Fibroblast of lung (primary cell): Measurements from ENCODE around the gene PRCC. TPM values are rescaled to one million over a fixed set of nuclear protein-coding genes. Genes with fewer than 3 reads are reported as not detected.

ENCODE experiments used
- DNase-seq, 2 donors: peaks; one replicate each; pipeline versions ENCODE4 v3.0.0 to v3.0.0-alpha.2; 2010; ENCODE audit warnings: low read depth in 2 of 2
- H2AFZ ChIP-seq: 2 replicates; pipeline ENCODE4 v1.5.1; 2012; ENCODE audit warnings: low read length, control low read depth, inconsistent platforms
- H3K27ac ChIP-seq: 2 replicates; pipeline ENCODE4 v1.5.1; 2011; ENCODE audit warnings: low read length, control low read depth; ENCODE audit not compliant: insufficient read depth
- H3K27me3 ChIP-seq: 2 replicates; pipeline ENCODE4 v1.5.1; 2011; ENCODE audit warnings: mild to moderate bottlenecking, low read length; ENCODE audit not compliant: control insufficient read depth, insufficient read depth
- H3K36me3 ChIP-seq: 2 replicates; pipeline ENCODE4 v1.5.1; 2011; ENCODE audit warnings: low read length; ENCODE audit not compliant: control insufficient read depth, insufficient read depth
- H3K4me1 ChIP-seq: 2 replicates; pipeline ENCODE4 v1.5.1; 2011; ENCODE audit warnings: low read length; ENCODE audit not compliant: control insufficient read depth, insufficient read depth; ENCODE audit errors: extremely low read depth
- H3K4me2 ChIP-seq: 2 replicates; pipeline ENCODE4 v1.5.1; 2011; ENCODE audit warnings: low read length, control low read depth; ENCODE audit not compliant: insufficient read depth; ENCODE audit errors: extremely low read depth
- H3K4me3 ChIP-seq, 4 experiments: fragments of 200-600 bp in 1 of 4; sonication (generic) in 1 of 4; replicated peaks in 1 of 4; 2 replicates each; pipeline ENCODE4 v1.5.1; 2011 to 2016; ENCODE audit warnings: low read length in 4 of 4, low read depth in 3 of 4, mild to moderate bottlenecking in 3 of 4, control low read depth in 2 of 4, inconsistent platforms in 1 of 4, mixed read lengths in 1 of 4; ENCODE audit not compliant: insufficient read depth in 1 of 4; ENCODE audit errors: control extremely low read depth in 1 of 4
- H3K79me2 ChIP-seq: 2 replicates; pipeline ENCODE4 v1.5.1; 2012; ENCODE audit warnings: mild to moderate bottlenecking, low read length, inconsistent platforms; ENCODE audit not compliant: control insufficient read depth, insufficient read depth
- H3K9ac ChIP-seq: 2 replicates; pipeline ENCODE4 v1.5.1; 2011; ENCODE audit warnings: mild to moderate bottlenecking, low read length, control low read depth; ENCODE audit not compliant: insufficient read depth
- H3K9me3 ChIP-seq: 2 replicates; pipeline ENCODE4 v1.5.1; 2012; ENCODE audit warnings: low read depth, low read length; ENCODE audit not compliant: control insufficient read depth, insufficient read depth
- H4K20me1 ChIP-seq: 2 replicates; pipeline ENCODE4 v1.5.1; 2011; ENCODE audit warnings: low read length; ENCODE audit not compliant: control insufficient read depth, insufficient read depth; ENCODE audit errors: extremely low read depth
- EZH2 ChIP-seq: IDR thresholded peaks from 2 replicates; pipeline ENCODE4 v1.5.1; 2012; ENCODE audit warnings: low read length, control low read depth, mild to moderate bottlenecking; ENCODE audit errors: missing control alignments
- polyA plus RNA-seq, 2 donors: library from polyadenylated mRNA; depleted of rRNA in 1 of 2; stranded (reverse) in 1 of 2; unstranded in 1 of 2; fragments of >200 nt; gene quantifications; 2 replicates each; pipeline ENCODE4 v1.2.1, GENCODE V29; 2011 to 2012; ENCODE audit warnings: missing spikeins in 1 of 2
- total RNA-seq: library from RNA; depleted of rRNA; stranded (reverse); fragments of >200 nt; gene quantifications from 2 replicates; pipeline ENCODE4 v1.2.1, GENCODE V29; 2014
- TF ChIP-seq, protein P1 (sequence below), 2 donors: IDR thresholded peaks in 1 of 2; conservative IDR thresholded peaks in 1 of 2; 1 replicate in 1 of 2; 2 replicates in 1 of 2; pipeline ENCODE4 v1.5.1; 2011 to 2012; ENCODE audit warnings: low read length in 2 of 2, control low read depth in 1 of 2, inconsistent platforms in 1 of 2, low read depth in 1 of 2, mild to moderate bottlenecking in 1 of 2

Gene PRCC
- total and polyA plus RNA-seq, 2 donors (not counting 1 experiment from before 2014, with no cell fraction given): 13.2 to 52.0 TPM

DNA sequence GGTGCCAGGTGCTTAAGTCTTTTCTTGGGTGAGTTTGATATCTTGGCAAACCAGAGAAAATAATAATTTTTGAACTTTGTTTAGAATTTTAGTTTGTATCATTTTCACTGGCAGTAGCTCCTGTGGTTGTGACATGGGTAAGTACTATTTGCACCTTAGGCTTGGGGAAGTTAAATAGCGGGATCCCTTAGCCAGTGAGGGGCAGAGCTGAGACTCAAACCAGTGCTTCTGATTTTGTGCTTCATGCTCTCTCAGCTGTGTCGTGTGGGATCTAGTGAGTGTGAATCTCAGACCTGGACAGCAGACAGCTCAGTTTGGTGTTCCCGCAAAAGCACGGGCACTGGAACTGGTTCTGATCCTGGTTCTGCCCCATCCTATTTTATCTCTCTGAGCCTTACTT is 9.6 kb downstream of the PRCC start:
- Histone ChIP-seq H2AFZ (no peak overlapping the region), H3K4me1 (peaks cover 7% of the 10 kb centered on the region), H3K4me3 (no peak overlapping the region), H3K9me3 (no peaks in the 10 kb centered on the region), H3K4me2 (peak overlapping the region; percentile 13), H3K27ac (no peak overlapping the region), H3K27me3 (no peaks in the 10 kb centered on the region), H3K36me3 (no peaks in the 10 kb centered on the region), H4K20me1 (peaks cover under 1% of the 10 kb centered on the region), H3K9ac (no peak overlapping the region), H3K79me2 (peaks cover 62% of the 10 kb centered on the region)
- no peak for DNase-seq
- TF ChIP-seq, protein P1, sequence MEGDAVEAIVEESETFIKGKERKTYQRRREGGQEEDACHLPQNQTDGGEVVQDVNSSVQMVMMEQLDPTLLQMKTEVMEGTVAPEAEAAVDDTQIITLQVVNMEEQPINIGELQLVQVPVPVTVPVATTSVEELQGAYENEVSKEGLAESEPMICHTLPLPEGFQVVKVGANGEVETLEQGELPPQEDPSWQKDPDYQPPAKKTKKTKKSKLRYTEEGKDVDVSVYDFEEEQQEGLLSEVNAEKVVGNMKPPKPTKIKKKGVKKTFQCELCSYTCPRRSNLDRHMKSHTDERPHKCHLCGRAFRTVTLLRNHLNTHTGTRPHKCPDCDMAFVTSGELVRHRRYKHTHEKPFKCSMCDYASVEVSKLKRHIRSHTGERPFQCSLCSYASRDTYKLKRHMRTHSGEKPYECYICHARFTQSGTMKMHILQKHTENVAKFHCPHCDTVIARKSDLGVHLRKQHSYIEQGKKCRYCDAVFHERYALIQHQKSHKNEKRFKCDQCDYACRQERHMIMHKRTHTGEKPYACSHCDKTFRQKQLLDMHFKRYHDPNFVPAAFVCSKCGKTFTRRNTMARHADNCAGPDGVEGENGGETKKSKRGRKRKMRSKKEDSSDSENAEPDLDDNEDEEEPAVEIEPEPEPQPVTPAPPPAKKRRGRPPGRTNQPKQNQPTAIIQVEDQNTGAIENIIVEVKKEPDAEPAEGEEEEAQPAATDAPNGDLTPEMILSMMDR (conservative IDR thresholded peaks at IDR 0.05 in 1 of 2, IDR thresholded peaks at IDR 0.05 in 1 of 2; ENCODE audit: low read depth in 1 of 2, low read length in 2 of 2): no peak
- no peak for TF ChIP-seq EZH2

DNA sequence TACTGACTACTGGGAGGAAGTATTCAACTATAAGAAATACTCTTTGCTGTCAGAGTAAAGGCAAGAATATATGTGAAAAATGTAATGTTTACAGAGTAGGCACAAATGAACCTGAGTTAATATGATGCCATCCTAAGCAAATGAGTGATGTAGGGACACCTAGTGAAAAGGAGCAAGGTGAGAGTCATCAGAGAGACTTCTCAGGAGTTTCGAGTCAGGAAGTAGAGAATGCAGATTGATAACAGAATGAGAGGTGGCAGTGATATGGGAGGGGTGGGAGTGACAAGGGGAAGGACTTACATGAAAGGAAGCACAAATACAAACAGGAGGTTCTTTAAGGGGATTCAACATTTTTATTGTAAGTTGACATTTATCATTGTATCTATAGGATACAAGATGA is 10.2 kb downstream of the PRCC start:
- no peak overlapping the region for H3K4me2 ChIP-seq
- no peak overlapping the region for H3K27ac ChIP-seq

DNA sequence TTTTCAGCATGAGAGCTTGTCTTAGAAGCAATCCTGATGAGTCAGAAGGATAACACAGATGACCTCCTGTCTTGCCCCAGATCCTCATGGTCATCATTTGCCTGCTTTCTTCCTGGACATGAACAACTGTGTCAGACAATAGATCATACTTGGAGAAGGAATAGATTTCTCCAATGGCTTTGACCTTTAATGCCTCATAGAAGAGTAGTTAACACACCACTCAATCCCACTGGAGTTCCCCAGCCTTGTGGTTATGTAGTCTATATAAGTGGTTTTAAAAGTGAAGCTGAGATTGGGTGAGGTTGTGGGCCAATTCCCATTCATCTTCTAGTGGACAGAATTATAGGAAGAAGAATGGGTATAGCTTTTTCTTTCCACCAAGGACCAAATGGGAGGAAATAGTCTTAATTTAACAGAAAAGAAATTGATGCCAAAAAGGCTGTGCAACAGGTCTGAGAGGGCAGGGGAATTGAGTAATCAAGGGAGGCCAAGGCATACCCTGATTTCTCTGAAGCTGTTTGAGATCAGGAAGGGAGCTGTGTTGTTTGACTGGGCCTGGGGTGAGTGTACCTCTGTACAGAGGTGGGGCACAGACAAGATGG is 14.4 kb downstream of the PRCC start:
- Histone ChIP-seq H3K36me3 (peaks cover 9% of the 10 kb centered on the region), H3K4me1 (peaks cover 9% of the 10 kb centered on the region), H4K20me1 (peaks cover 2% of the 10 kb centered on the region), H2AFZ (no peak overlapping the region), H3K9ac (no peak overlapping the region), H3K27me3 (no peaks in the 10 kb centered on the region), H3K4me2 (no peak overlapping the region), H3K27ac (peak overlapping the region; percentile 52), H3K79me2 (peaks cover 38% of the 10 kb centered on the region), H3K9me3 (no peaks in the 10 kb centered on the region), H3K4me3 (no peak overlapping the region)
- peak; percentile 57 to 61 for DNase-seq
- TF ChIP-seq, protein P1 (conservative IDR thresholded peaks at IDR 0.05 in 1 of 2, IDR thresholded peaks at IDR 0.05 in 1 of 2; ENCODE audit: low read depth in 1 of 2, low read length in 2 of 2): no peak

More for the DNA sequence above, 10.2 kb downstream of the PRCC start:
- Histone ChIP-seq H4K20me1 (peaks cover 2% of the 10 kb centered on the region), H3K4me1 (peaks cover 9% of the 10 kb centered on the region), H3K9ac (no peak overlapping the region), H3K9me3 (no peaks in the 10 kb centered on the region), H2AFZ (no peak overlapping the region), H3K36me3 (peaks cover 3% of the 10 kb centered on the region), H3K79me2 (peaks cover 62% of the 10 kb centered on the region), H3K4me3 (no peak overlapping the region), H3K27me3 (no peaks in the 10 kb centered on the region)
- no peak for DNase-seq
- TF ChIP-seq, protein P1 (conservative IDR thresholded peaks at IDR 0.05 in 1 of 2, IDR thresholded peaks at IDR 0.05 in 1 of 2; ENCODE audit: low read depth in 1 of 2, low read length in 2 of 2): no peak
- TF ChIP-seq EZH2: no peak
